Measurements from ENCODE around the gene GSE1. TPM values are rescaled to one million over a fixed set of nuclear protein-coding genes. Genes with fewer than 3 reads are reported as not detected.

The GSE1 gene
- total RNA-seq, 1 experiment from 2014 or later, result 90.2 TPM

- BruUV-seq (replicated peaks), result no TSS peak
- ATAC-seq (peak; percentile 69), DNase-seq (ENCODE audit: low read depth, low spot score) (peak; percentile 49)
- Histone ChIP-seq H3K4me2 (ENCODE audit: low read length) (no peak overlapping the region), H3K27ac (ENCODE audit: low read depth, low read length) (no peak overlapping the region), H3K9me3 (ENCODE audit: control insufficient read depth in 1 of 2, insufficient read depth in 1 of 2, low read depth in 1 of 2, low read length in 2 of 2) (no peaks in the 10 kb centered on the region; a peak in 2 of 4 replicates), H3K4me1 (ENCODE audit: control insufficient read depth in 1 of 2, insufficient read depth in 2 of 2, low read length in 2 of 2) (peaks cover 22 to 37% of the 10 kb centered on the region in 2 experiments), H3K36me3 (ENCODE audit: control insufficient read depth in 1 of 2, insufficient read depth in 2 of 2, low read length in 2 of 2) (peaks cover 0 to 2% of the 10 kb centered on the region in 2 experiments; a peak in 1 of 4 replicates), H3K79me2 (ENCODE audit: insufficient read depth, low read length) (no peaks in the 10 kb centered on the region), H4K20me1 (ENCODE audit: insufficient read depth) (no peaks in the 10 kb centered on the region), H3K9ac (ENCODE audit: low read length) (no peak overlapping the region), H3K4me3 (replicated peaks in 1 of 2; ENCODE audit: low read depth in 1 of 2, low read length in 2 of 2) (no peak overlapping the region), H2AFZ (ENCODE audit: low read depth, low read length, poor library complexity, severe bottlenecking) (no peak overlapping the region), H3K27me3 (ENCODE audit: insufficient read depth, low read length) (no peaks in the 10 kb centered on the region), H3K9me2 (ENCODE audit: insufficient read depth) (no peaks in the 10 kb centered on the region)
- TF ChIP-seq FOSL1 (IDR thresholded peaks at IDR 0.05; ENCODE audit: low read depth) (no peak), POLR2AphosphoS5 (IDR thresholded peaks at IDR 0.05; ENCODE audit: low read depth, low read length) (no peak), POLR2A (IDR thresholded peaks at IDR 0.05; ENCODE audit: borderline replicate concordance, extremely low read depth, insufficient read depth, insufficient read length) (no peak), ATF3 (IDR thresholded peaks at IDR 0.05) (no peak), EZH2phosphoT487 (IDR thresholded peaks at IDR 0.05; ENCODE audit: borderline replicate concordance) (no peak), CTCF (IDR thresholded peaks at IDR 0.05 in 2 of 3, conservative IDR thresholded peaks at IDR 0.05 in 1 of 3; ENCODE audit: borderline replicate concordance in 1 of 3, insufficient read depth in 1 of 3, low read depth in 2 of 3, low read length in 2 of 3) (peak; percentile 54 to 91 (median 86); a peak in 5 of 6 replicates), RAD21 (IDR thresholded peaks at IDR 0.05; ENCODE audit: low read depth) (peak; percentile 91), ZFX (IDR thresholded peaks at IDR 0.05) (no peak)
- RAD21 ChIA-PET (ENCODE audit: low non-redundant PET in 1 of 2, low total read pairs in 2 of 2, uncharacterized antibody in 2 of 2, unreplicated experiment in 2 of 2), result interaction anchor here in 1 of 2 experiments (0.7 kb wide), 1 partner anchor 27 kb away, joined by 6 read pairs; no protein-coding TSS in a partner anchor
- CTCF ChIA-PET, result interaction anchor here (0.6 to 2.1 kb wide), 11 partner anchors 8 to 322 kb away, joined by 3 to 12 read pairs (median 4); partner anchors contain the start of gene GINS2
- intact Hi-C loops (cut with micrococcal nuclease), result loop anchor here (1.0 to 5.0 kb wide), 4 partner anchors 43 to 442 kb away; no protein-coding TSS in a partner anchor
- POLR2A ChIA-PET, result no interaction called here
These were observed 104.5 kb downstream of the GSE1 start for GRCh38 chr16:85717393-85718152.
